Vagina (tissue), 2 donors: ENCODE measurements around the gene PSD2.

Source experiments
- POLR2AphosphoS5 ChIP-seq, 2 donors: sonication (generic); formaldehyde crosslinking; IDR thresholded peaks; one replicate each; pipeline ENCODE4 v1.9.0; 2017; ENCODE audit warnings: antibody characterized with exemption in 2 of 2, mild to moderate bottlenecking in 2 of 2, low read depth in 1 of 2; ENCODE audit not compliant: insufficient read depth in 1 of 2
- TF ChIP-seq, protein P1 (sequence below), 3 experiments: fragments of 450-650 bp in 2 of 3; fragments of 200-600 bp in 1 of 3; sonication (generic) in 1 of 3; IDR thresholded peaks; one replicate each; pipeline ENCODE4 v1.5.1; 2017 to 2019; ENCODE audit warnings: antibody characterized with exemption in 3 of 3, mild to moderate bottlenecking in 2 of 3, moderate library complexity in 2 of 3

DNA sequence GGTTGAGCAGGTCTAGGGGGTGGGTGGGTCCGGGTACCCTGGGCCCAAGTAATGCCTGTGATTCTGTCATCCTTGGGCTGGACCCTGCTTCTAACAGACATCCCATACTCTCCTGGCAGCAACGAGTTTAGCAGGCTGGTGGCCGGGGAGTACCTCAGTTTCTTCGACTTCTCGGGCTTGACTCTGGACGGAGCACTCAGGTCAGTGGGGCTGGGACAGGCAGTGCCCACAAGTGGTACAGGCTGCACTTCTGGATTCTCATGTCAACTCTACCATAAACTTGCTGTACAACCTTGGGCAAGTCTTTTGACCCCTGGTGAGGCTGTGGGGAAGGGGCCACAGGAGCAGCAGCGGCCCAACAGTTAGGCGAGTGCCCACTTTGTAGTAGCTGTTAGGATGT, 21.8 kb downstream of the PSD2 start:
- TF ChIP-seq, protein P1, sequence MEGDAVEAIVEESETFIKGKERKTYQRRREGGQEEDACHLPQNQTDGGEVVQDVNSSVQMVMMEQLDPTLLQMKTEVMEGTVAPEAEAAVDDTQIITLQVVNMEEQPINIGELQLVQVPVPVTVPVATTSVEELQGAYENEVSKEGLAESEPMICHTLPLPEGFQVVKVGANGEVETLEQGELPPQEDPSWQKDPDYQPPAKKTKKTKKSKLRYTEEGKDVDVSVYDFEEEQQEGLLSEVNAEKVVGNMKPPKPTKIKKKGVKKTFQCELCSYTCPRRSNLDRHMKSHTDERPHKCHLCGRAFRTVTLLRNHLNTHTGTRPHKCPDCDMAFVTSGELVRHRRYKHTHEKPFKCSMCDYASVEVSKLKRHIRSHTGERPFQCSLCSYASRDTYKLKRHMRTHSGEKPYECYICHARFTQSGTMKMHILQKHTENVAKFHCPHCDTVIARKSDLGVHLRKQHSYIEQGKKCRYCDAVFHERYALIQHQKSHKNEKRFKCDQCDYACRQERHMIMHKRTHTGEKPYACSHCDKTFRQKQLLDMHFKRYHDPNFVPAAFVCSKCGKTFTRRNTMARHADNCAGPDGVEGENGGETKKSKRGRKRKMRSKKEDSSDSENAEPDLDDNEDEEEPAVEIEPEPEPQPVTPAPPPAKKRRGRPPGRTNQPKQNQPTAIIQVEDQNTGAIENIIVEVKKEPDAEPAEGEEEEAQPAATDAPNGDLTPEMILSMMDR (IDR thresholded peaks at IDR 0.05) = no peak
- no peak for TF ChIP-seq POLR2AphosphoS5 (IDR thresholded peaks at IDR 0.05; ENCODE audit: insufficient read depth in 1 of 2, low read depth in 1 of 2)
